ENCODE measurements around the gene KRTAP20-2.

The KRTAP20-2 gene

DNA sequence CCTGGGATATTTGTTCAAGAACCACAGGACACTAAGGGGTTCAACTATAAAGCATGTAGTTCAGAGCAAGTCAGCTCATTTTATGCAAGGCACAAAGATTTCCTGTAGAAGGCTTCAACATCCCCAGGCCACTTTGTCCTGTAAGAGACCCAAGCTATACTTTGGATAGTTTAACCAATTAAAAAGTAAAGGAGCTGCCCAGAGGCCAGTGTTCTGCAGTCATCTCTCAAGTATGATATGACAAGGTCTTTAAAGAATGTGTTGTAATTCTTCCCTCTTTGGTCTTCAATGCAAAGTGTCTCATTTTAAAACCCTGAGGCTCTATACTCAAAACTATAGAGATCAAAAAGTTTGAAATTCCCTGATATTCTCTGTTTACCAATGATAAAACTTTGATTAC, 41.7 kb downstream of the KRTAP20-2 start:
- no peak for DNase-seq (ENCODE audit: low spot score)

DNA sequence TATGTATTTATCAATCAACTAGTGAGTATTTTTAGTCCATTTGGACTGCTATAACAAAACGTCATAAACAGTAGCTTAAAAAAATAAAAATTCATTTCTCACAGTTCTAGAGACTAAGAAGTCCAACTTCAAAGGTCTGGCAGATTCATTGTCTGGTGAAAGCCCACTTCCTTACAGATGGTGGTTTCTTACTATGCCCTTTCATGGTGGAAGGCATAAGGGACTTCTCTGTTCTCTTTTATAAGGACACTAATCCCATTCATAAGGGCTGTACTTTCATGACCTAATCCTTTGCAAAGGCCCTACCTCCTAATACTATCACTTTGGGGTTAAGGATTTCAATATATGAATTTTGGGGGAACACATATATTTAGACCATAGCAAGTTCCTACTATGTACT, 45.6 kb downstream of the KRTAP20-2 start:
- DNase-seq (ENCODE audit: low spot score): no peak

DNA sequence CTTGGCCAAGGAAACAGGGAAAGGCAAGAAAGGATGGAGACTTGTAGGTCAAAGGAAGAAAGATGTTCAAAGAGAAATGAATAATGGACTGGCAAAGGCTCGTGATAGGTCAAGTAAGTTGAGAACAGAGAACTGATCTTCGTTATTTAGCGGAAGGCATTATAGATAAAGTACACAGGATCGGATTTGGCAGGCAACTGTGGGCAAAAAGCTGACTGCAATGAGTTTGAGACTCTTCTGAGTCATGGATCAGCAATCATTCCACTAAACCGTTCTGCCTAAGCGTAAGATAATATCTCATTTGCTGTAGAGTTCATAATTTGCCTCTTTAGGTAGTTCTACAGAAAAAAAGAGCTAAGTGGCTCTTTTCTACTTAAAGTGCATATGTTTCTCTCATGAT, 49.5 kb downstream of the KRTAP20-2 start:
- DNase-seq (ENCODE audit: low spot score): no peak

Measured in CD4-positive, alpha-beta T cell treated with Interleukin-6 at 100 ng/mL for 8 hours (primary cell).